B cell (primary cell): ENCODE measurements around the gene PTPRG. TPM values are rescaled to one million over a fixed set of nuclear protein-coding genes. Genes with fewer than 3 reads are reported as not detected.

Experiments used
- ATAC-seq: fragments of 200-7000 bp; cut with Tn5 transposase; one replicate; pipeline ENCODE4 v1.10.0; 2021; ENCODE audit warnings: low read depth, mild to moderate bottlenecking, moderate number of reproducible peaks, moderate library complexity
- CTCF ChIA-PET: fragments of 350-600 bp; sonication (Branson Sonifier 250); formaldehyde crosslinking; loops from one replicate; lab custom pipeline; 2021; ENCODE audit warnings: antibody characterized with exemption, inconsistent platforms; lab: Charles Lee
- POLR2A ChIA-PET: fragments of 350-600 bp; sonication (Branson Sonifier 250); formaldehyde crosslinking; loops from one replicate; lab custom pipeline; 2021; ENCODE audit warnings: antibody characterized with exemption; lab: Charles Lee
- DNase-seq: peaks from one replicate; pipeline ENCODE4 v3.0.0; 2013
- H2AFZ ChIP-seq: 2 replicates; pipeline ENCODE4 v1.6.1; 2012; ENCODE audit warnings: mild to moderate bottlenecking, low read depth, low read length; ENCODE audit not compliant: insufficient read depth, poor library complexity, severe bottlenecking
- H3K27ac ChIP-seq, 2 donors: 1 replicate in 1 of 2; 2 replicates in 1 of 2; pipeline ENCODE4 v1.5.1; 2012 to 2013; ENCODE audit warnings: low read length in 2 of 2, mild to moderate bottlenecking in 2 of 2, moderate library complexity in 1 of 2
- H3K27me3 ChIP-seq, 4 experiments: fragments of 200-600 bp in 1 of 4; sonication (generic) in 1 of 4; replicated peaks in 1 of 4; 1 replicate in 2 of 4; 2 replicates in 2 of 4; pipeline versions ENCODE4 v1.6.1 to v1.7.0; 2013 to 2016; ENCODE audit warnings: low read length in 3 of 4, mild to moderate bottlenecking in 2 of 4, mixed read lengths in 1 of 4, moderate library complexity in 1 of 4; ENCODE audit not compliant: insufficient read depth in 4 of 4, control insufficient read depth in 3 of 4; ENCODE audit errors: control extremely low read depth in 1 of 4
- H3K36me3 ChIP-seq, 2 experiments: replicated peaks in 1 of 2; 1 replicate in 1 of 2; 2 replicates in 1 of 2; pipeline versions ENCODE4 v1.6.1 to v1.7.1; 2013; ENCODE audit warnings: low read length in 1 of 2; ENCODE audit not compliant: insufficient read depth in 2 of 2, control insufficient read depth in 1 of 2; ENCODE audit errors: control extremely low read depth in 1 of 2, extremely low read depth in 1 of 2
- H3K4me1 ChIP-seq, 2 donors: fragments of 200-600 bp in 1 of 2; sonication (generic) in 1 of 2; 1 replicate in 1 of 2; 2 replicates in 1 of 2; pipeline versions ENCODE4 v1.5.1 to v1.6.1; 2013 to 2017; ENCODE audit warnings: low read length in 2 of 2; ENCODE audit not compliant: control insufficient read depth in 2 of 2, insufficient read depth in 2 of 2
- H3K4me2 ChIP-seq: replicated peaks from 2 replicates; pipeline ENCODE3; 2012; ENCODE audit warnings: mild to moderate bottlenecking, low read depth, low read length; ENCODE audit not compliant: poor library complexity, severe bottlenecking
- H3K4me3 ChIP-seq, 5 experiments: fragments of 200-600 bp in 1 of 5; sonication (generic) in 1 of 5; 1 replicate in 3 of 5; 2 replicates in 2 of 5; pipeline versions ENCODE4 v1.5.1 to v1.7.0; 2011 to 2016; ENCODE audit warnings: low read length in 4 of 5, mild to moderate bottlenecking in 4 of 5, low read depth in 2 of 5, control low read depth in 1 of 5, moderate library complexity in 1 of 5; ENCODE audit not compliant: insufficient read depth in 1 of 5; ENCODE audit errors: control extremely low read depth in 1 of 5, extremely low read depth in 1 of 5
- H3K79me2 ChIP-seq: fragments of 200-600 bp; sonication (generic); one replicate; pipeline ENCODE4 v1.6.0; 2016; ENCODE audit warnings: low read length; ENCODE audit not compliant: control insufficient read depth, insufficient read depth
- H3K9ac ChIP-seq: fragments of 200-600 bp; sonication (generic); 2 replicates; pipeline ENCODE4 v1.6.1; 2017; ENCODE audit warnings: mild to moderate bottlenecking, low read length, moderate library complexity
- H3K9me3 ChIP-seq, 3 donors: one replicate each; pipeline versions ENCODE4 v1.6.1 to v1.7.1; 2013; ENCODE audit warnings: low read length in 2 of 3; ENCODE audit not compliant: control insufficient read depth in 2 of 3, insufficient read depth in 1 of 3; ENCODE audit errors: control extremely low read depth in 1 of 3
- H4K20me1 ChIP-seq: 2 replicates; pipeline ENCODE4 v1.6.0; 2012; ENCODE audit warnings: mild to moderate bottlenecking, low read length; ENCODE audit not compliant: insufficient read depth, control insufficient read depth, poor library complexity, severe bottlenecking
- H3K27ac Mint-ChIP-seq: one replicate; pipeline ENCODE4 v1.8.0; 2021; ENCODE audit warnings: mixed read lengths
- H3K27me3 Mint-ChIP-seq: one replicate; pipeline ENCODE4 v1.8.0; 2021; ENCODE audit warnings: mixed read lengths
- H3K4me1 Mint-ChIP-seq: one replicate; pipeline ENCODE4 v1.8.0; 2021; ENCODE audit warnings: mixed read lengths
- H3K4me3 Mint-ChIP-seq: one replicate; pipeline ENCODE4 v1.8.0; 2021; ENCODE audit warnings: mixed read lengths
- H3K9me3 Mint-ChIP-seq: one replicate; pipeline ENCODE4 v1.8.0; 2022; ENCODE audit warnings: mixed read lengths; ENCODE audit not compliant: insufficient read depth
- EZH2 ChIP-seq: IDR thresholded peaks from 2 replicates; pipeline ENCODE4 v1.6.1; 2012; ENCODE audit warnings: borderline replicate concordance, low read depth, mild to moderate bottlenecking, moderate library complexity, low read length; ENCODE audit not compliant: insufficient read depth, poor library complexity, severe bottlenecking
- WGBS: methylation state at CpG from one replicate; pipeline ENCODE4 v1.1.5; 2013; ENCODE audit warnings: missing lambda C conversion rate; ENCODE audit not compliant: insufficient coverage; 5-methylcytosine and 5-hydroxymethylcytosine counted together
- intact Hi-C: fragments of 100-400 bp; cut with micrococcal nuclease; formaldehyde crosslinking; loops from one replicate; pipeline ENCODE4 v1.10.0; 2022
- polyA plus RNA-seq: library from polyadenylated mRNA; depleted of rRNA; stranded (reverse); fragments of >200 nt; gene quantifications from 2 replicates; pipeline ENCODE4 v1.2.3, GENCODE V29; 2012
- total RNA-seq, 2 donors: library from RNA; stranded (reverse); fragments of 120-200 nt in 1 of 2; gene quantifications; 1 replicate in 1 of 2; 2 replicates in 1 of 2; pipeline versions ENCODE4 v1.2.3 to v1.2.4, GENCODE V29; 2013 to 2022
- TF ChIP-seq, protein P1 (sequence below): fragments of 200-600 bp; IDR thresholded peaks from one replicate; pipeline ENCODE4 v1.8.0; 2022; ENCODE audit warnings: antibody characterized with exemption, mild to moderate bottlenecking

The PTPRG gene
- total and polyA plus RNA-seq, 2 donors (not counting 1 experiment from before 2014, with no cell fraction given): 0.12 to 1.3 TPM

DNA sequence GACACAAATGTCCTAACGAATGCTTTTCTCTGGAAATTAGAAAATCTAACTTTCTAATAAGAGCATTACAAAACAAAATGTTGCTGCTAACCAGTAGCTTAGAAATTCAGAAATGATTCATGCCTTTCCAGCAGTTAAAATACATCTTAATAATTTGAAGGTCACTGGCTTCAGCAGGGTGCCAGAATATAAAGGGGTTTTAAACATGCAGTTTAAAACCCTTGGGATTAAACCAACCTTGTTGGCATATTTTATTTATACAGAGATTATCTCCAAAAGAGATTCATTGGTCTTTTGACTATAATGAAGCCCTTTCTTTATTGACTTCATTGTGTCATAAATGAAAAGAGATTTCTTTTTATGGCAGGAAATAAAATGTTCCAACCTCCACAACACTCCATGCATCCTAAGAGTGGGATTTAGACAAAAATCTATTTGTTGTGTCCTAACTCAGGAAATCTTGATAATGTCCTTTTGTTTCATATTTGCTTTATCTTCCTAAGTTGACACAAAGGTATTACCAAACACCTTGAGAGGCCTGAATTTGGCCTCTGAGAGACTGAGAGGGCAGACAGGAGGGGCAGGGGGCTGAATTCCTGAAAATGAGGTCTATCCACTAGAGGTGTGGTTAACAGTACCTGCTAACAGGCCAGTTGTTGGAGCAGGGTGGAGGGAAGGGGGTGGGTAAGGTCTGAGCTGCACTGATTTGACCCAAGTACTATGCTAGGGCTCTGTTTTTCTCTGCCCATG lies 687.5 kb downstream of the PTPRG start:
- no peaks in the 10 kb centered on the region for H4K20me1 ChIP-seq
- no peak overlapping the region for H3K4me3 ChIP-seq
- ChIA-PET CTCF (no interaction called here), POLR2A (no interaction called here)
- intact Hi-C loops: no loop called here
- no peak for ATAC-seq
- H3K27ac ChIP-seq: no peak overlapping the region
- H3K27me3 ChIP-seq: no peaks in the 10 kb centered on the region
- Mint-ChIP-seq H3K27ac (no peak overlapping the region), H3K9me3 (no peaks in the 10 kb centered on the region), H3K27me3 (peaks cover 4% of the 10 kb centered on the region), H3K4me1 (no peaks in the 10 kb centered on the region), H3K4me3 (no peak overlapping the region)
- DNase-seq: no peak
- no peaks in the 10 kb centered on the region for H3K4me1 ChIP-seq
- no peaks in the 10 kb centered on the region for H3K36me3 ChIP-seq
- TF ChIP-seq, protein P1, sequence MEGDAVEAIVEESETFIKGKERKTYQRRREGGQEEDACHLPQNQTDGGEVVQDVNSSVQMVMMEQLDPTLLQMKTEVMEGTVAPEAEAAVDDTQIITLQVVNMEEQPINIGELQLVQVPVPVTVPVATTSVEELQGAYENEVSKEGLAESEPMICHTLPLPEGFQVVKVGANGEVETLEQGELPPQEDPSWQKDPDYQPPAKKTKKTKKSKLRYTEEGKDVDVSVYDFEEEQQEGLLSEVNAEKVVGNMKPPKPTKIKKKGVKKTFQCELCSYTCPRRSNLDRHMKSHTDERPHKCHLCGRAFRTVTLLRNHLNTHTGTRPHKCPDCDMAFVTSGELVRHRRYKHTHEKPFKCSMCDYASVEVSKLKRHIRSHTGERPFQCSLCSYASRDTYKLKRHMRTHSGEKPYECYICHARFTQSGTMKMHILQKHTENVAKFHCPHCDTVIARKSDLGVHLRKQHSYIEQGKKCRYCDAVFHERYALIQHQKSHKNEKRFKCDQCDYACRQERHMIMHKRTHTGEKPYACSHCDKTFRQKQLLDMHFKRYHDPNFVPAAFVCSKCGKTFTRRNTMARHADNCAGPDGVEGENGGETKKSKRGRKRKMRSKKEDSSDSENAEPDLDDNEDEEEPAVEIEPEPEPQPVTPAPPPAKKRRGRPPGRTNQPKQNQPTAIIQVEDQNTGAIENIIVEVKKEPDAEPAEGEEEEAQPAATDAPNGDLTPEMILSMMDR: no peak
- TF ChIP-seq EZH2: no peak
- H3K4me2 ChIP-seq: no peak overlapping the region
- H3K79me2 ChIP-seq: no peaks in the 10 kb centered on the region
- H3K9ac ChIP-seq: no peak overlapping the region
- no peak overlapping the region for H2AFZ ChIP-seq
- no peaks in the 10 kb centered on the region for H3K9me3 ChIP-seq
- WGBS: 83% methylated on average over 1 of the region's 1 CpG

DNA sequence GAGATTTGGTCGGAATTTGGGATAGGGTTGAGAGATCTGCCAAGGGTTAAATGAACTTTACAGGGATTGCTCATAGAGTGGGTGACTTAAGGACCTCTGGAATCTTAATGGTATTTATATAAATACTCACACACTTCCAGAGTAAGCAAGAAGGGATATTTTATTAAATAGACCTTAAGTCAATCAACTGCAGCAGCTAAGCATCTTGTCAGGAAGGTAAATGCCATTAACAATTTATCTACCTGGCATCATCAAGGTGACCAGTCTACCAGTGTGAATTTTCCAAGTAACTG lies 688.1 kb downstream of the PTPRG start:
- no peaks in the 10 kb centered on the region for H3K79me2 ChIP-seq
- H3K36me3 ChIP-seq: no peaks in the 10 kb centered on the region
- ChIA-PET CTCF (no interaction called here), POLR2A (no interaction called here)
- H3K27me3 ChIP-seq: no peaks in the 10 kb centered on the region
- H3K27ac ChIP-seq: no peak overlapping the region
- no peak overlapping the region for H3K9ac ChIP-seq
- Mint-ChIP-seq H3K9me3 (no peaks in the 10 kb centered on the region), H3K27ac (no peak overlapping the region), H3K4me1 (no peaks in the 10 kb centered on the region), H3K4me3 (no peak overlapping the region), H3K27me3 (peaks cover 4% of the 10 kb centered on the region)
- intact Hi-C loops: no loop called here
- H3K9me3 ChIP-seq: no peaks in the 10 kb centered on the region
- no peak overlapping the region for H3K4me2 ChIP-seq
- no peaks in the 10 kb centered on the region for H3K4me1 ChIP-seq
- H3K4me3 ChIP-seq: no peak overlapping the region
- WGBS: no CpG with 5 or more reads among the region's 1 CpG
- H2AFZ ChIP-seq: no peak overlapping the region
- no peak for ATAC-seq
- H4K20me1 ChIP-seq: no peaks in the 10 kb centered on the region
- no peak for TF ChIP-seq EZH2
- TF ChIP-seq, protein P1: no peak
- DNase-seq: no peak
